HG03378 (cell line): ENCODE data around the gene TIMM10B.
"Not testable (repeated sequence)": the region's sequence is repeated elsewhere in the genome, so short reads cannot be mapped to it uniquely, and the experiment has no call there.

Experiments used
- ATAC-seq: cut with Tn5 transposase; IDR thresholded peaks from one replicate; pipeline ENCODE4 v1.9.1; 2021; ENCODE audit warnings: mild to moderate bottlenecking, moderate library complexity; ENCODE audit not compliant: unreplicated experiment

Gene TIMM10B

DNA sequence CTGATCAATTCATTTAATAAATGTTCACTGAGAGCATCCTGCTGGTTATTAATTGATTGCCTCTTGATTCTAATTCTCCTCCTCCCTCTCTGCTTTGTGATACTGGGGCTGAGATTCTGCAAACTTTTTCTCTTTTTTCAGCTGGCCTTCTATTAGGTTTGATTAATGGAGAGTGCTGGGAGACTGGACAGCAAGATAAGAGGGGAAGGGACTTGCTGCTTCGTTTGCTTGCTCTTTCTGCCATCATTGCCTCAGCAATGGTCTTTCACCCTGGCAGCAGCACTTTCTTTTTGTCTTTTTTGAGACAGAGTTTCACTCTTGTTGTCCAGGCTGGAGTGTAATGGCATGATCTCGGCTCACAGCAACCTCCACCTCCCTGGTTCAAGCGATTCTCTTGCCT, 22.9 kb downstream of the TIMM10B start:
- no peak for ATAC-seq

DNA sequence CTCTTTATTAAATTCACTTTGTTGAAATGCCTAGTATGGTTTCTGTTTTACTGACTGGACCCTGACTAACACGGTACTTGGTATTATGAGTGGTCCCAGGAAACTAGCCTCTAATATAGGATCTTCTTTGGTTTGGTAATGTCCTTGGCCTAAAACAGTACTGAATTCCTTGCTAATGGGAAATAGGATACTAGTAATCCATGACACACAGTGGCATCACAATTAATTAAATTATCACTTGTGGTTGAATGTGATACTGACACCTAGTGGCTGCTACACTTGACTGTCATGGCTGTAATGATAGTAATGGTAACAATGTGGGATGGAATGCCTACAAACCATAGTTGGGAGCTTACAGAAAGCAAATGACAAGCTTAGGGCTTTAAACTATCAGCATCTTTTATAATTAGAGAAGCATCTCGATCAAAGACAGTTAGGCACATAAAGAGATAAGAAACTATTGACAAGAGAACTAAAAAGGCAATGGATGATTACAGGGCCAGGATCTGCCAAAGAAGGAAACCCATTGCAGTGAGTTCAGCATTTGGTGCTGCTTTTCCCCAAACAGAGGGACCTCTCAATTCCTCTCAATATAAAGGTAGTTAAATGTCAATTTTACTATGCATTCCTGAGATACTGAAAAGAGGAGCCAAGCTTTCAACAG, 24.4 kb downstream of the TIMM10B start:
- no peak for ATAC-seq

DNA sequence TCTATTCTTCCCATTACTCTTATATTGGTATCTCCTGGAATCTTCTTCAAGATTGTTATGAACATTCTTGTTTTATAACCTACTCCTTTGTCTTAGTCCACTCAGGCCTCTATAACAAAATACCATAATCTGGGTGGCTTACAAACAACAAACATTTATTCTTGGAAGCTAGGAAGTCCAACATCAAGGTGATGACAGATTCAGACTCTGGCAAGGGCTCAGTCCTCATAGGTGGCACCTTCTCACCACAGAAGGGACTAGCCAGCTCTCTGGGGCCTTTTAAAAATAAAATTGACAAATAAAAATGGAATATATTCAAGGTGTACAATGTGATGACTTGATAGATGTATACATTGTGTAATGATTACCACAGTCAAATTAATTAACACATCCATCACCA, 35.6 kb downstream of the TIMM10B start:
- no peak for ATAC-seq

DNA sequence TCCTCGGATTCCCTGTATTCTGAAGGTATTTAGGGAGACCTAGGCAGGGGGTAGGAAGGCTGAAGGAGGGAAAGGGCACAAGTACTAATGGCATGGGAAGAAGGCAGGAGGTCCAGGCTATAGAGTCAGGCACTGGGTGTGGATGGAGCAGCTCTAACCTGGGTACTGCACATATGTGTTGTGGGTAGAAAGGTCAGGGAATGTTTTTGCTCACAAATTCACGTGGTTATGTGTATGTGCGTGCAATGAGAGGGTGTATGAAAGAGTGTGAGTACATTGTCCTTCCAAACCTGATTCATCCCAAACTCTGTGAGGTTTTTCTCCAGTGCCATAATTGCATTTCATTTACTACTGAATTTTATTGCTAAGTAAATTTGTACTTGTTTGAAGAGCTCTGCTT, 39.0 kb downstream of the TIMM10B start:
- no peak for ATAC-seq

DNA sequence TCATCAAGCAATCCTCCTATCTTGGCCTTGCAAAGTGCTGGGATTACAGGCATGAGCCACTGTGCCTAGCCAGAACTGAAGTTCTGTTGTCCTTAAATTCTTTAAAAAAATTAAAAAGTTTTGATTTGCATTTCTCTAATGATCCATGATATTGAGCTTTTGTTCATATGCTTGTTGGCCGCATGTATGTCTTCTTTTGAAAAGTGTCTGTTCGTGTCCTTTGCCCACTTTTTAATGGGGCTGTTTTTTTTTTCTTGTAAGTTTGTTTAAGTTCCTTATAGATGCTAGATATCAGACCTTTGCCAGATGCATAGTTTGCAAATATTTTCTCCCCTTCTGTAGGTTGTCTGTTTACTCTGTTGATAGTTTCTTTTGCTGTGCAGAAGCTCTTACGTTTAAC, 40.6 kb downstream of the TIMM10B start:
- not testable (repeated sequence) for ATAC-seq

DNA sequence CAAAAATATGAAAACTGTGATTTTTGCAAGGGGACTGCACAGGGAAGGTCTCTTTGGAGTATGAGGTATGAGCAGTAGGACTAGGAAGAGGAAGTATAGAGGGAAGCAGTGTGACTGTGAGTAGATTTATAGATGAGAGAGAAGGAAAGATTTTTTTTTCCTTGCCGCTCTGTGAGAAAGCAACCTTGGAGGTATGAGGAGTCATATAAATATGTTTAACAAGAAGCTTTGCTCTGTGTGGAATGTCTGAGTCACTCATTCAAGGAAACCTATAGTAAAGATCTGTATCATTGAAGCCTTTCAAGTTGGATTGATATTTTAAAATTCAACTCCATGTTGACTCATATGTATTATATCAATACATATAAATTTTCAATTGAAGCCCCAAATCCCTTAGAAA, 42.0 kb downstream of the TIMM10B start:
- ATAC-seq: no peak

DNA sequence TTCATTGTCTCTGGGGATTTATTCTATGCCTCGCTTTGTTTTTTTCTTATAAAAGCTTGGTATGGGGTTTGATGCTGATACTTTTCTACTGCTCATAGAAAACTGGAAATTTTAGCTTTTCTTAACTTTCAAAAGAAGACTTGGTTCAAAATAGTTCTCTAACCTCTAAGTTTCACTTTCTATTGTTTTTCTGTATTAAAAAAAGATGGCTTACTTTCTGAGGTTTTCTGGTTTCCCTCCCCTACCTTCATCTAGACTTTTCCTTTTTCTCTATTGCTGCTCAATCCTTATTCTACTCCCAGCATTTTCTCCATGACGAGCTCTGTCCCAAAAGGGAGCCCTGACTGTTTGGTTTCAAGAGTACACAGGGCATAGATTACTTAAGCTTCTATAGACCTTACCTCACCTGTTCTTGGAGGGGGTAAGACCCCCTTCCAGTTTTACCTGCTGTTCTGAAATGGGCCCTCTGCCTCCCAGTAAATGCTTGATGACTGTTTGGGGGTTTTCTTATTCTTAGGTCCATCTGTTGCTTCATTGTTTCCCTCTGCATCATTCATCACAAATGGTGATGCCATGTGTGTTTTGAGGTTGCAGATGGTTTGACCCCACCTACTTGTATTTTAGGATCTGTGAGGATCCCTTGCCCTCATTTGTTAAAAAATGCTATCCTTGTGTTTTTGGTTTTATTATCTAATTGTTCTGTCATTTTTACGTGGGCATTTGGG, 45.3 kb downstream of the TIMM10B start:
- ATAC-seq: no peak

DNA sequence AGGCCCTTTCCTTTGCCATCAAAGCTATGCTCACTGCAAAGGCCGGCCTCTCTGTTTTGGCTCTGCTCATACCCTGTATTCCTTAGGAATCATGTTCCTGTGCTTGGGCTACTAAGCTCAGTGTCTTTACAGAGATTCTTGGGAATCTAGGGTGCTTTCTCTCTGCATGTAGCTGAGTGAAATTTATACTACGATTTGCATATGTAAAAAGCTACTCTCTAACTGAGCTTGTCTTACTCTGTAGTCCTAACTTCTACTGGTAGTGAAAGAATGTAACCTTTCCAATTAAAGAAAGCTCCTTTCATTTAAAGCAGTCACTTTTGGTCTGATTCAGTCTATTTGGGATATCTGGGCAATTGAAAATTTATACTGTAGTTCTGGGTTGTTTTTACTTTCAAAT, 48.0 kb downstream of the TIMM10B start:
- ATAC-seq: no peak

DNA sequence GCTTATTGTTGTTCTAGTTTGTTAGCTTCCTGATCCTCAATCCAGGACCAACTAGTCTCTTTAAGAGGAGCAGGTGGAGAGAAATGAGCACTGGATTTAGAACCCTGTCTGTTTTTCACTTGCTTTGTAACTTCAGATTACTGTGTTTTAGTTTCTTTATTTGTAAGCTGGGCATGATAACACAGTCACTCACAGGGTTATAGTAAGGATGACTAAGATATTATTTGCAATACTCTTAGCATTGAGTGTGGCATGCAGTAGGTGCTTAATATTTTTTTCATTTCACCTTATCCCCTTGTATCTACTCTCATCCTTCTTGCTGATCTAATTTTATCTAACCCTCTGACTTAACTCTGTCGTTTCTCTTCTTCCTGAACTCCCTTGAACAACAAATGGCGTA, 49.5 kb downstream of the TIMM10B start:
- ATAC-seq: no peak

DNA sequence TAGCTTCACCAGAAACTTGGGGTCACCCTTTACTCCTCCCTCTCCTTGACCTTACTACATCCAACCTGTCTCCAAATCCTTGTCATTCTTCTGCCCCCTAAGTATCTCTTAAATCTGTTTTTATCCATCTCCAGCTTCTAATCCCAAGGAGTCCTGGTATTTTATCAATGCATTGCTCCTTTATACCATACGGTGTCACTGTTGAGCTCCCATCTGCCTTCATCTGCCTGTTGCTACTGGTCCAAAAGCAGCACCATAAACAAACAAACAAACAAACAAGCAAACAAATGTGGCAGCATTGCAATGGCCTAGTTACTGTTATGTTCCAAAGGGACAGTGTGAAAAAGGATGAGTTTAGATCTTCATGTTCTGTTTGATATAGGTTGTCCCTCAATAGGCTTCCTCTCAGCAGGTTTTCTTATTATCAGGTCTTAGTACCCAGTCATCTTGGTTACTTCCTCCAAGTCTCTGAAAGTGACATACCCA, 50.0 kb downstream of the TIMM10B start:
- ATAC-seq: no peak
